WTC11 (cell line): ENCODE data around the gene KRT37. TPM values are rescaled to one million over a fixed set of nuclear protein-coding genes. Genes with fewer than 3 reads are reported as not detected.

Experiments used
- ATAC-seq: fragments of 200-7000 bp; cut with Tn5 transposase; 2 replicates; pipeline ENCODE4 v1.10.0; 2021; ENCODE audit warnings: mild to moderate bottlenecking, moderate library complexity
- CTCF ChIA-PET: fragments of 300-600 bp; sonication (Branson Sonifier 250); formaldehyde crosslinking; loops from one replicate; lab custom pipeline; 2021; ENCODE audit warnings: antibody characterized with exemption; lab: Charles Lee
- POLR2A ChIA-PET: fragments of 350-600 bp; sonication (Branson Sonifier 250); formaldehyde crosslinking; loops from one replicate; lab custom pipeline; 2021; ENCODE audit warnings: antibody characterized with exemption; lab: Charles Lee
- DNase-seq: peaks from one replicate; pipeline ENCODE4 v3.0.0; 2021; ENCODE audit warnings: low spot score
- H3K27ac Mint-ChIP-seq: 2 replicates; pipeline ENCODE4 v1.8.0; 2021; ENCODE audit warnings: mixed read lengths
- H3K27me3 Mint-ChIP-seq: 2 replicates; pipeline ENCODE4 v1.8.0; 2021; ENCODE audit warnings: low read depth, mild to moderate bottlenecking, moderate library complexity, mixed read lengths
- H3K36me3 Mint-ChIP-seq: 2 replicates; pipeline ENCODE4 v1.8.0; 2021; ENCODE audit warnings: mixed read lengths
- H3K4me1 Mint-ChIP-seq: 2 replicates; pipeline ENCODE4 v1.8.0; 2022; ENCODE audit warnings: mixed read lengths
- H3K4me3 Mint-ChIP-seq: 2 replicates; pipeline ENCODE4 v1.8.0; 2021; ENCODE audit warnings: mild to moderate bottlenecking, moderate library complexity, mixed read lengths
- H3K9me3 Mint-ChIP-seq: 2 replicates; pipeline ENCODE4 v1.8.0; 2021; ENCODE audit warnings: mixed read lengths
- ARID4B ChIP-seq: sonication (generic); formaldehyde crosslinking; IDR thresholded peaks from 2 replicates; pipeline ENCODE4 v1.8.0; 2023; ENCODE audit warnings: missing genetic modification reagents, mild to moderate bottlenecking, borderline replicate concordance
- CBFB ChIP-seq: sonication (generic); formaldehyde crosslinking; IDR thresholded peaks from 2 replicates; pipeline ENCODE4 v1.8.1; 2022; ENCODE audit warnings: mild to moderate bottlenecking, low read depth, missing genetic modification reagents
- CREM ChIP-seq: sonication (generic); formaldehyde crosslinking; IDR thresholded peaks from 2 replicates; pipeline ENCODE4 v1.8.1; 2022; ENCODE audit warnings: mild to moderate bottlenecking, missing genetic modification reagents, moderate library complexity
- EMX1 ChIP-seq: fragments of 250-450 bp; sonication (Bioruptor Pico); IDR thresholded peaks from 2 replicates; pipeline ENCODE4 v1.8.0; 2021; ENCODE audit warnings: mild to moderate bottlenecking
- ERG ChIP-seq: fragments of 250-450 bp; sonication (Bioruptor Pico); IDR thresholded peaks from 2 replicates; pipeline ENCODE4 v1.8.0; 2021; ENCODE audit warnings: mild to moderate bottlenecking
- ESRRA ChIP-seq: sonication (generic); formaldehyde crosslinking; IDR thresholded peaks from 2 replicates; pipeline ENCODE4 v1.8.1; 2022; ENCODE audit warnings: mild to moderate bottlenecking, missing genetic modification reagents, borderline replicate concordance
- ETV6 ChIP-seq: sonication (generic); formaldehyde crosslinking; IDR thresholded peaks from 2 replicates; pipeline ENCODE4 v1.8.1; 2022; ENCODE audit warnings: mild to moderate bottlenecking, missing genetic modification reagents
- GABPB1 ChIP-seq: sonication (generic); formaldehyde crosslinking; IDR thresholded peaks from 2 replicates; pipeline ENCODE4 v1.8.1; 2023; ENCODE audit warnings: mild to moderate bottlenecking, missing genetic modification reagents
- GTF2I ChIP-seq: fragments of 250-450 bp; sonication (Bioruptor Pico); conservative IDR thresholded peaks from 2 replicates; pipeline ENCODE4 v1.4.0; 2021; ENCODE audit warnings: mild to moderate bottlenecking
- IRF2 ChIP-seq: sonication (generic); formaldehyde crosslinking; IDR thresholded peaks from 2 replicates; pipeline ENCODE4 v1.8.0; 2022; ENCODE audit warnings: low read depth, missing genetic modification reagents, borderline replicate concordance
- MAX ChIP-seq: sonication (generic); formaldehyde crosslinking; IDR thresholded peaks from 2 replicates; pipeline ENCODE4 v1.8.0; 2022; ENCODE audit warnings: mild to moderate bottlenecking, missing genetic modification reagents
- NR1H2 ChIP-seq: sonication (generic); formaldehyde crosslinking; IDR thresholded peaks from 2 replicates; pipeline ENCODE4 v1.9.0; 2021; ENCODE audit warnings: mild to moderate bottlenecking, moderate library complexity, missing genetic modification reagents
- PREB ChIP-seq: sonication (generic); formaldehyde crosslinking; IDR thresholded peaks from 2 replicates; pipeline ENCODE4 v1.8.1; 2022; ENCODE audit warnings: mild to moderate bottlenecking, missing genetic modification reagents, moderate library complexity, borderline replicate concordance
- PRRX2 ChIP-seq: fragments of 250-450 bp; sonication (Bioruptor Pico); IDR thresholded peaks from 2 replicates; pipeline ENCODE4 v1.8.0; 2021; ENCODE audit warnings: mild to moderate bottlenecking
- TCF7 ChIP-seq: sonication (generic); formaldehyde crosslinking; IDR thresholded peaks from 2 replicates; pipeline ENCODE4 v1.8.0; 2022; ENCODE audit warnings: mild to moderate bottlenecking, low read depth, missing genetic modification reagents, moderate library complexity
- TEAD1 ChIP-seq: sonication (generic); formaldehyde crosslinking; IDR thresholded peaks from 2 replicates; pipeline ENCODE4 v1.8.0; 2022; ENCODE audit warnings: mild to moderate bottlenecking, missing genetic modification reagents
- ZMAT4 ChIP-seq: fragments of 250-450 bp; sonication (Bioruptor Pico); IDR thresholded peaks from 2 replicates; pipeline ENCODE4 v1.9.0; 2021; ENCODE audit warnings: mild to moderate bottlenecking
- ZNF219 ChIP-seq: sonication (generic); formaldehyde crosslinking; IDR thresholded peaks from 2 replicates; pipeline ENCODE4 v1.8.0; 2023; ENCODE audit warnings: missing genetic modification reagents, mild to moderate bottlenecking, borderline replicate concordance
- ZNF232 ChIP-seq: sonication (generic); formaldehyde crosslinking; IDR thresholded peaks from 2 replicates; pipeline ENCODE4 v1.8.0; 2022; ENCODE audit warnings: mild to moderate bottlenecking, missing genetic modification reagents
- ZNF396 ChIP-seq: fragments of 250-450 bp; sonication (Bioruptor Pico); IDR thresholded peaks from 2 replicates; pipeline ENCODE4 v1.8.0; 2021; ENCODE audit warnings: mild to moderate bottlenecking, moderate library complexity, borderline replicate concordance
- ZNF416 ChIP-seq: fragments of 250-450 bp; sonication (Bioruptor Pico); IDR thresholded peaks from 2 replicates; pipeline ENCODE4 v1.9.0; 2021; ENCODE audit warnings: mild to moderate bottlenecking, inconsistent platforms
- ZNF532 ChIP-seq: fragments of 250-450 bp; sonication (Bioruptor Pico); IDR thresholded peaks from 2 replicates; pipeline ENCODE4 v1.9.0; 2021; ENCODE audit warnings: mild to moderate bottlenecking, borderline replicate concordance
- total RNA-seq: library from RNA; stranded (reverse); gene quantifications from 3 replicates; pipeline ENCODE4 v1.2.3, GENCODE V29; 2021

The KRT37 gene
- total RNA-seq, 1 experiment from 2014 or later, result not detected

- TF ChIP-seq MAX (CRISPR knock-in tag) (no peak), TEAD1 (no peak), ARID4B (no peak), GTF2I (no peak), ZNF396 (CRISPR knock-in tag) (no peak), ERG (no peak)
Observed at GRCh38 chr17:41452281-41452680, 27.9 kb upstream of the KRT37 start (continued).

- TF ChIP-seq CREM (CRISPR knock-in tag) (no peak), ZNF532 (no peak), GABPB1 (no peak), ETV6 (no peak), ZNF219 (CRISPR knock-in tag) (no peak), ESRRA (CRISPR knock-in tag) (no peak), EMX1 (CRISPR knock-in tag) (no peak), ZNF416 (CRISPR knock-in tag) (no peak), ZMAT4 (CRISPR knock-in tag) (no peak), NR1H2 (CRISPR knock-in tag) (no peak), PRRX2 (no peak), CBFB (CRISPR knock-in tag) (no peak), ZNF232 (CRISPR knock-in tag) (no peak), IRF2 (no peak), TCF7 (CRISPR knock-in tag) (no peak), ZNF396 (CRISPR knock-in tag) (no peak), PREB (CRISPR knock-in tag) (no peak)
- DNase-seq (no peak), ATAC-seq (no peak)
- ChIA-PET POLR2A (no interaction called here), CTCF (interaction anchor here (1.0 kb wide), 2 partner anchors 34 to 98 kb away, joined by 3 to 5 read pairs; no protein-coding TSS in a partner anchor)
- peaks cover 37% of the 10 kb centered on the region for H3K9me3 Mint-ChIP-seq
- H3K4me1 Mint-ChIP-seq, result no peaks in the 10 kb centered on the region
- H3K27me3 Mint-ChIP-seq, result peaks cover 10% of the 10 kb centered on the region
- H3K36me3 Mint-ChIP-seq, result peaks cover 15% of the 10 kb centered on the region
- no peak overlapping the region for H3K27ac Mint-ChIP-seq
- H3K4me3 Mint-ChIP-seq, result no peak overlapping the region
Observed at GRCh38 chr17:41451154-41451728, 26.9 kb upstream of the KRT37 start.
